Spinal cord (tissue), 10 donors: ENCODE results near the gene KLK4. TPM values are rescaled to one million over a fixed set of nuclear protein-coding genes. Genes with fewer than 3 reads are reported as not detected.

Source experiments
- DNase-seq, 6 donors: peaks; one replicate each; pipeline versions ENCODE4 v3.0.0 to v3.0.0-alpha.2; 2013 to 2015; ENCODE audit warnings: low spot score in 6 of 6, low read depth in 4 of 6
- H3K27ac ChIP-seq: one replicate; pipeline ENCODE4 v1.5.1; 2013; ENCODE audit warnings: low read depth, low read length, control low read depth
- H3K27me3 ChIP-seq: one replicate; pipeline ENCODE4 v1.6.1; 2013; ENCODE audit warnings: low read length; ENCODE audit not compliant: control insufficient read depth, insufficient read depth
- H3K36me3 ChIP-seq: one replicate; pipeline ENCODE4 v1.6.1; 2013; ENCODE audit warnings: low read length; ENCODE audit not compliant: control insufficient read depth, insufficient read depth
- H3K4me1 ChIP-seq: one replicate; pipeline ENCODE4 v1.6.1; 2013; ENCODE audit warnings: low read length; ENCODE audit not compliant: control insufficient read depth, insufficient read depth
- H3K4me3 ChIP-seq: one replicate; pipeline ENCODE4 v1.5.1; 2013; ENCODE audit warnings: low read depth, low read length, control low read depth
- H3K9me3 ChIP-seq: one replicate; pipeline ENCODE4 v1.6.1; 2013; ENCODE audit warnings: low read length; ENCODE audit not compliant: control insufficient read depth, insufficient read depth
- WGBS: methylation state at CpG from one replicate; pipeline ENCODE4 v1.1.5; 2013; ENCODE audit warnings: missing lambda C conversion rate; ENCODE audit not compliant: insufficient coverage; 5-methylcytosine and 5-hydroxymethylcytosine counted together
- long read RNA-seq, 4 donors: transcript quantifications; one replicate each; lab custom pipeline, GENCODE V29; 2026
- polyA plus RNA-seq, 2 donors: library from polyadenylated mRNA; unstranded; fragments of 120-200 nt; gene quantifications; one replicate each; pipeline ENCODE4 v1.2.1, GENCODE V29; 2013; ENCODE audit not compliant: insufficient read length in 2 of 2
- total RNA-seq, 2 donors: library from RNA; depleted of rRNA in 1 of 2; stranded (reverse); fragments of 120-200 nt in 1 of 2; fragments of >200 nt in 1 of 2; gene quantifications; one replicate each; pipeline versions ENCODE4 v1.2.3 to v1.2.4, GENCODE V29; 2013 to 2014
- donor health status: healthy.

The KLK4 gene, protein sequence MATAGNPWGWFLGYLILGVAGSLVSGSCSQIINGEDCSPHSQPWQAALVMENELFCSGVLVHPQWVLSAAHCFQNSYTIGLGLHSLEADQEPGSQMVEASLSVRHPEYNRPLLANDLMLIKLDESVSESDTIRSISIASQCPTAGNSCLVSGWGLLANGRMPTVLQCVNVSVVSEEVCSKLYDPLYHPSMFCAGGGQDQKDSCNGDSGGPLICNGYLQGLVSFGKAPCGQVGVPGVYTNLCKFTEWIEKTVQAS
- total RNA-seq (under 1 TPM in 1 of 2 donors, not detected in 1; 0.59 TPM), polyA plus RNA-seq (1 to 10 TPM; 1.6 to 1.9 TPM)
- long read RNA-seq, donor 1, result 0 reads
- long read RNA-seq, donor 2, result 0 reads
- long read RNA-seq, donor 3, result 0 reads
- long read RNA-seq, donor 4, result 0 reads

DNA sequence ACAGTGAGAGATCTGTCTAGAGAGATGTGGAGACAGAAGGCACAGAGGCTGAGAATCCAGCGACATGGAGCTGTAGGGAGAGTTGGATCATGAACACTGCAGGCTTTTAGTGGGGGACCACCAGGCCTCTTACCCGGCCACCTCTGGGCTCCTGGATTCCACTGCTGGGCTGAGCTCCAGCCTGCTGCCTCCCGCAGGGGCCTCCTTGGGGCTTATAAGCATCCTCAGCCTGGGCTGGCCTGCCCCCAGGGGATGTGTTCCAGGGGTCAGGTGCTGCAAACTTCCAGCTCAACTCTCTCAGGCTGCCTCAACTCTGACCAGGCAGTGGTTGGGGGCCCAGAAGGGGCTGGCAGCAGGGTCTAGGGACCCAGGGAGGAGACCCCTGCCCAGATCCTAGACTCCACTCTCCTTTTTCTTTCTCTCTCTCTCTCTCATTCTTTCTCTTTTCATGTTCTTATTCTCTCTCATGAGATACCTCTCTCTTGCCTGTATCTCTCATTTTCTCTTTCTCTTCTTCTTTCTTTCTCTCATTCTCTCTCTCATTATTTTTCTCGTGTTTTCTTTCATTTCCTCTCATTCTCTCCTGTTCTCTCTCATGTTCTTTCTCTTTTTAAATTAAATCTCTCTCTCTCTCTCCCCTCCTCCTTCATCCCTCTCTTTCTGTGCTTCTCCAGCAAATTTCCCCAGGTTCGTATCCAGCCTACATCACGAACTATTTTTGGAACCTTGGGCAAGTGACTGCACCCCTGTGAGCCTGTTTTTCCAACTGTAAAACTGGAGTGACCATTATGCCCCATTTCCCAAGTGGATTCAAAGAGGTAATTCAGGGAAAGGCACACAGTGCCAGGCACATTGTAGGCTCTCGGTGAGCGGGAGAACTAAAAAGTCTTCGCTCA lies at the start of gene KLK4:
Gene KLK4, minus strand, starts transcription at position 190 of the 896 bp plus-strand sequence. CDS start 657 bp downstream, outside the sequence.
- no peaks in the 10 kb centered on the region for H3K9me3 ChIP-seq
- no peak within 1 kb of the TSS for H3K4me3 ChIP-seq
- peaks cover 61% of the 10 kb centered on the region for H3K27me3 ChIP-seq
- 70% methylated on average over 9 of the region's 9 CpGs for WGBS
- no peaks in the 10 kb centered on the region for H3K36me3 ChIP-seq
- no peak for DNase-seq
- peaks cover 13% of the 10 kb centered on the region for H3K4me1 ChIP-seq
- H3K27ac ChIP-seq, result no peak within 1 kb of the TSS

GRCh38 chr19:50959731-50960500 lies 48.7 kb upstream of the KLK4 start:
- WGBS, result 72% methylated on average over 4 of the region's 9 CpGs
- no peak for DNase-seq
- Histone ChIP-seq H3K4me1 (no peaks in the 10 kb centered on the region), H3K36me3 (no peaks in the 10 kb centered on the region), H3K4me3 (no peak overlapping the region), H3K27ac (no peak overlapping the region), H3K9me3 (no peaks in the 10 kb centered on the region), H3K27me3 (no peaks in the 10 kb centered on the region)

DNA sequence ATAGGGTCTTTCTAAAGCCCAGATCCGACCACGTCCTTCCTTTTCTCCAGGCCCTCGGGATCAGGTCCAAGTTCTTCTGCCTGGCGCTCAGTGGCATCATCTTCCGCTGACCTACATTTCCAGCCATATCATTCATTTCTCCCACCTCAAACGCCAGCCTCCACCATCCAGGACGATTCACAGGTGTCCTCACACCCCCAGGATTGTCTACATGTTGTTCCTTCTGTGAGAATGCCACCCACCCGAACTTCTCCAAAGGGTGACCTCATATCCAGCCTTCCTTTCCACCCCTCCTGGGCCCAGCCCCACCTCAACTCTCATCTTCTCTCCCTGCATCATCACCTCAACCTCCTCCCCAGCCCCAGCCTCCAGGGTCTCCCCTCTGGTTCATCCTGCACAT lies 46.4 kb upstream of the KLK4 start:
- H3K36me3 ChIP-seq, result no peaks in the 10 kb centered on the region
- DNase-seq, result no peak
- H3K4me1 ChIP-seq, result no peaks in the 10 kb centered on the region
- 79% methylated on average over 8 of the region's 8 CpGs for WGBS
- H3K9me3 ChIP-seq, result no peaks in the 10 kb centered on the region
- H3K4me3 ChIP-seq, result no peak overlapping the region
- H3K27ac ChIP-seq, result no peak overlapping the region
- H3K27me3 ChIP-seq, result peaks cover 3% of the 10 kb centered on the region

- Histone ChIP-seq H3K9me3 (no peaks in the 10 kb centered on the region), H3K4me3 (no peak within 1 kb of the TSS), H3K27me3 (peaks cover 5% of the 10 kb centered on the region), H3K4me1 (no peaks in the 10 kb centered on the region), H3K36me3 (no peaks in the 10 kb centered on the region), H3K27ac (no peak within 1 kb of the TSS)
- WGBS, result 4% methylated on average over 6 of the region's 7 CpGs
- no peak for DNase-seq
Observed at GRCh38 chr19:50952910-50953309, 41.7 kb upstream of the KLK4 start, which contains the start of gene KLK5. Gene KLK5, minus strand, starts transcription at chr19:50953038. Its CDS starts 381 bp downstream, at chr19:50952657.

GRCh38 chr19:50949861-50950260 lies 38.7 kb upstream of the KLK4 start:
- Histone ChIP-seq H3K27me3 (peaks cover 5% of the 10 kb centered on the region), H3K4me3 (no peak overlapping the region), H3K27ac (no peak overlapping the region), H3K36me3 (no peaks in the 10 kb centered on the region), H3K4me1 (no peaks in the 10 kb centered on the region), H3K9me3 (no peaks in the 10 kb centered on the region)
- no peak for DNase-seq
- WGBS, result 35% methylated on average over 19 of the region's 19 CpGs

GRCh38 chr19:50947123-50947522 lies 35.9 kb upstream of the KLK4 start:
- Histone ChIP-seq H3K4me1 (no peaks in the 10 kb centered on the region), H3K27ac (no peak overlapping the region), H3K27me3 (peaks cover 2% of the 10 kb centered on the region), H3K9me3 (no peaks in the 10 kb centered on the region), H3K4me3 (no peak overlapping the region), H3K36me3 (no peaks in the 10 kb centered on the region)
- WGBS, result 85% methylated on average over 4 of the region's 4 CpGs
- no peak for DNase-seq

GRCh38 chr19:50944795-50945194 lies 33.6 kb upstream of the KLK4 start:
- H3K27me3 ChIP-seq, result peaks cover 2% of the 10 kb centered on the region
- 67% methylated on average over 4 of the region's 4 CpGs for WGBS
- DNase-seq, result no peak
- H3K9me3 ChIP-seq, result no peaks in the 10 kb centered on the region
- no peaks in the 10 kb centered on the region for H3K4me1 ChIP-seq
- H3K4me3 ChIP-seq, result no peak overlapping the region
- H3K27ac ChIP-seq, result no peak overlapping the region
- H3K36me3 ChIP-seq, result no peaks in the 10 kb centered on the region

DNA sequence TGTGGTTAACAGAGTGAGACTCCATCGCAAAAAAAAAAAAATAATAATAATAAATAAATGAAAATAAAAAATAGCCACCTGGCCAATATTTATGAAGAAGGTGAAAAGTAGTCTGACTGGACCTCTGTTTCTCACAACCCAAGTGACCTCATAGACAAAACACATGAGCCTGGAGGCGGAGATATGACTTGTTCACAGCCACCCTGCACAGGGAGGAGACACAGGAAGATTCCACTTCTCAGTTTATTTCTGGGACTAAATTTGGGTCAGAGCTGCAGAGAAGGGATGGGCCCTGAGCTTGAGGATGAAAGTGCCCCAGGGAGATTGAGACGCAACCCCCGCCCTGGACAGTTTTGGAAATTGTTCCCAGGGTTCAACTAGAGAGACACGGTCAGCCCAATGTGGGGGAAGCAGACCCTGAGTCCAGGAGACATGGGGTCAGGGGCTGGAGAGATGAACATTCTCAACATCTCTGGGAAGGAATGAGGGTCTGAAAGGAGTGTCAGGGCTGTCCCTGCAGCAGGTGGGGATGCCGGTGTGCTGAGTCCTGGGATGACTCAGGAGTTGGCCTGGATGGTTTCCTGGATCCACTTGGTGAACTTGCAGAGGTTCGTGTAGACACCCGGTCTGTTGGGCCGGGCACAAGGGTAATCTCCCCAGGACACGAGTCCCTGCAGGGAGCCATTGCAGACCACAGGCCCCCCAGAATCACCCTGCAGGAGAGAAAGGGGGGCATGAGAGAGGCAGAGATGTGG lies 32.1 kb upstream of the KLK4 start:
- peaks cover under 1% of the 10 kb centered on the region for H3K27me3 ChIP-seq
- no peak for DNase-seq
- H3K36me3 ChIP-seq, result no peaks in the 10 kb centered on the region
- H3K4me3 ChIP-seq, result no peak overlapping the region
- WGBS, result 88% methylated on average over 8 of the region's 10 CpGs
- H3K9me3 ChIP-seq, result no peaks in the 10 kb centered on the region
- no peak overlapping the region for H3K27ac ChIP-seq
- no peaks in the 10 kb centered on the region for H3K4me1 ChIP-seq

DNA sequence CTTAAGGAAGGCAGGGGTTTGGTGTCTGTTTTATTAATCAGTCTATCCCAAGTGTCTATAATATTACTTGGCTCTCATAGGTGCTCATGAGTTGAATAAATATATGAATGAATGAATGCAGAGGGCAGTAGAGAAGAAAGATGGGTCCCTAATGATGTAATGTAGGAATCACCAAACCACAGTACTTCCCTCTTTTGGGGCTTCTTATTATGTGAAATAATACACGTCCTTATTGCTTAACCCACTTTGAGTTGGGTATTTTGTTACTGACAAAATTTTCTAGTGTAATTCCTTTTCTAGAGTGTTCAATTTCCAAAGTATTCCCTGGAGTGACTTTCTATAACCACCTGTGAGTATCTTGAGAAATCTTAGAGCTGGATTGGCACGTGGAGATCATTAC lies 28.4 kb upstream of the KLK4 start:
- H3K9me3 ChIP-seq, result no peaks in the 10 kb centered on the region
- no peaks in the 10 kb centered on the region for H3K27me3 ChIP-seq
- H3K36me3 ChIP-seq, result no peaks in the 10 kb centered on the region
- no peak overlapping the region for H3K4me3 ChIP-seq
- no peak overlapping the region for H3K27ac ChIP-seq
- no CpG with 5 or more reads among the region's 2 CpGs for WGBS
- DNase-seq, result no peak
- no peaks in the 10 kb centered on the region for H3K4me1 ChIP-seq
